GM13977 (cell line): Measurements from ENCODE around the gene EPB41L2.

Source experiments
- DNase-seq: peaks from one replicate; pipeline ENCODE4 v3.0.0; 2012; ENCODE audit warnings: low spot score
- CTCF ChIP-seq: IDR thresholded peaks from 2 replicates; pipeline ENCODE4 v1.5.1; 2012; ENCODE audit warnings: mild to moderate bottlenecking, control low read depth; ENCODE audit not compliant: insufficient read depth; ENCODE audit errors: extremely low read depth, missing control alignments
- in situ Hi-C: fragments of 300-500 bp; cut with MboI; formaldehyde crosslinking; loops from one replicate; pipeline ENCODE4 v1.12.0; 2022; ENCODE audit warnings: low sequenced_read_pairs, low pct_unique_long_range_greater_than_20kb, mixed read lengths, inconsistent platforms; ENCODE audit not compliant: unreplicated experiment

EPB41L2 gene

GRCh38 chr6:131035582-131035981 is 27.5 kb downstream of the EPB41L2 start:
- in situ Hi-C loops, result no loop called here
- no peak for TF ChIP-seq CTCF

GRCh38 chr6:131033631-131034030 is 29.4 kb downstream of the EPB41L2 start:
- TF ChIP-seq CTCF, result no peak
- DNase-seq, result no peak
- in situ Hi-C loops, result no loop called here

More at GRCh38 chr6:131035582-131035981, 27.5 kb downstream of the EPB41L2 start:
- DNase-seq, result no peak

- TF ChIP-seq CTCF, result no peak
- peak; percentile 32 for DNase-seq
- in situ Hi-C loops, result no loop called here
Observed at GRCh38 chr6:131029626-131030297, 33.3 kb downstream of the EPB41L2 start.

- no peak for TF ChIP-seq CTCF
- in situ Hi-C loops, result no loop called here
- DNase-seq, result no peak
Observed at GRCh38 chr6:131027326-131027725, 35.7 kb downstream of the EPB41L2 start.

GRCh38 chr6:131026243-131026642 is 36.8 kb downstream of the EPB41L2 start:
- no peak for DNase-seq
- no peak for TF ChIP-seq CTCF
- in situ Hi-C loops, result no loop called here

GRCh38 chr6:131024565-131024964 is 38.5 kb downstream of the EPB41L2 start:
- no peak for TF ChIP-seq CTCF
- no peak for DNase-seq
- in situ Hi-C loops, result no loop called here
